OCI-LY3 (cell line): ENCODE measurements around the gene L2HGDH.

Experiments
- H2AFZ ChIP-seq: fragments of 200-600, 300-600 bp; shearing (Covaris generic); 2 replicates; pipeline ENCODE4 v1.6.0; 2014; ENCODE audit warnings: antibody characterized with exemption, low read depth, low read length
- H3K27ac ChIP-seq: fragments of 200-600, 300-600 bp; sonication (generic); 2 replicates; pipeline ENCODE4 v1.5.1; 2014; ENCODE audit warnings: mild to moderate bottlenecking, low read length, moderate library complexity, mixed read lengths
- H3K27me3 ChIP-seq: fragments of 200-600, 300-600 bp; sonication (generic); 2 replicates; pipeline ENCODE4 v1.6.1; 2014; ENCODE audit warnings: low read depth, low read length, mixed read lengths
- H3K36me3 ChIP-seq: fragments of 200-600, 300-600 bp; sonication (generic); replicated peaks from 2 replicates; pipeline ENCODE3; 2014; ENCODE audit warnings: low read depth, low read length, mixed read lengths
- H3K4me1 ChIP-seq: fragments of 300-600, 200-600 bp; sonication (generic); 2 replicates; pipeline ENCODE4 v1.6.1; 2014; ENCODE audit warnings: low read length, mixed read lengths
- H3K4me2 ChIP-seq: fragments of 200-600, 300-600 bp; sonication (generic); 2 replicates; pipeline ENCODE4 v1.6.1; 2014; ENCODE audit warnings: low read length, mixed read lengths
- H3K4me3 ChIP-seq: fragments of 300-600, 200-600 bp; sonication (generic); 2 replicates; pipeline ENCODE4 v1.5.1; 2014; ENCODE audit warnings: antibody characterized with exemption, mild to moderate bottlenecking, low read length, moderate library complexity
- H3K79me2 ChIP-seq: fragments of 300-600, 200-600 bp; shearing (Covaris generic); 2 replicates; pipeline ENCODE4 v1.6.1; 2014; ENCODE audit warnings: mild to moderate bottlenecking, low read length, mixed read lengths
- H3K9ac ChIP-seq: fragments of 300-600, 200-600 bp; shearing (Covaris generic); 2 replicates; pipeline ENCODE4 v1.6.0; 2014; ENCODE audit warnings: mild to moderate bottlenecking, low read length, moderate library complexity
- H3K9me3 ChIP-seq: fragments of 200-600, 300-600 bp; shearing (Covaris generic); 2 replicates; pipeline ENCODE4 v1.6.1; 2014; ENCODE audit warnings: low read length, mixed read lengths; ENCODE audit not compliant: insufficient read depth
- H4K20me1 ChIP-seq: fragments of 200-600, 300-600 bp; sonication (generic); 2 replicates; pipeline ENCODE4 v1.6.1; 2016; ENCODE audit warnings: low read length, mixed read lengths; ENCODE audit not compliant: insufficient read depth
- EZH2phosphoT487 ChIP-seq: fragments of 200-600 bp; shearing (Covaris generic); IDR thresholded peaks from 2 replicates; pipeline ENCODE4 v1.6.1; 2018; ENCODE audit warnings: antibody characterized with exemption, mixed run types, low read depth
- TF ChIP-seq, protein P1 (sequence below): fragments of 200-600, 300-600 bp; sonication (generic); IDR thresholded peaks from 2 replicates; pipeline ENCODE4 v1.5.1; 2014; ENCODE audit warnings: antibody characterized with exemption, low read length, low read depth

L2HGDH gene

DNA sequence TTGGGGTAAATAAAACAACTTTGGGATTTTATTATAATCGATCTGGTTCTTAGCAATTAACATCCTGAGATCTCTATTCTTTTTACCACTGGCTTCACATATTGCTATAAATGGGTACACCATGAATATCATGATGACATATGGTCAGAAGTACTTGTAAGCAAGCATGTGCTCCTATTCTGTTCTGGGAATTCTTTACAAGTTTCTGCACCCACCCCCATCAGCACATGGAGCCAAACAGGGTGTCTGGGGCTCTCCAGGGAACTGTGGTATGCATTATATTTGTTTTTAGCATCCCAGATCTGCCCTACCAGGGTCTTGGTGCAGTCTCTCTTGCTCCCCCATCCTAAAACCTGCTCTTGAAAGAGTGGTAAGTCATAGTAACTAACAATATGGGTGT is 31.4 kb upstream of the L2HGDH start:
- TF ChIP-seq, protein P1, sequence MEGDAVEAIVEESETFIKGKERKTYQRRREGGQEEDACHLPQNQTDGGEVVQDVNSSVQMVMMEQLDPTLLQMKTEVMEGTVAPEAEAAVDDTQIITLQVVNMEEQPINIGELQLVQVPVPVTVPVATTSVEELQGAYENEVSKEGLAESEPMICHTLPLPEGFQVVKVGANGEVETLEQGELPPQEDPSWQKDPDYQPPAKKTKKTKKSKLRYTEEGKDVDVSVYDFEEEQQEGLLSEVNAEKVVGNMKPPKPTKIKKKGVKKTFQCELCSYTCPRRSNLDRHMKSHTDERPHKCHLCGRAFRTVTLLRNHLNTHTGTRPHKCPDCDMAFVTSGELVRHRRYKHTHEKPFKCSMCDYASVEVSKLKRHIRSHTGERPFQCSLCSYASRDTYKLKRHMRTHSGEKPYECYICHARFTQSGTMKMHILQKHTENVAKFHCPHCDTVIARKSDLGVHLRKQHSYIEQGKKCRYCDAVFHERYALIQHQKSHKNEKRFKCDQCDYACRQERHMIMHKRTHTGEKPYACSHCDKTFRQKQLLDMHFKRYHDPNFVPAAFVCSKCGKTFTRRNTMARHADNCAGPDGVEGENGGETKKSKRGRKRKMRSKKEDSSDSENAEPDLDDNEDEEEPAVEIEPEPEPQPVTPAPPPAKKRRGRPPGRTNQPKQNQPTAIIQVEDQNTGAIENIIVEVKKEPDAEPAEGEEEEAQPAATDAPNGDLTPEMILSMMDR: no peak
- TF ChIP-seq EZH2phosphoT487: no peak
- Histone ChIP-seq H3K79me2 (no peaks in the 10 kb centered on the region), H3K9ac (no peak overlapping the region), H2AFZ (no peak overlapping the region), H3K36me3 (no peaks in the 10 kb centered on the region), H4K20me1 (no peaks in the 10 kb centered on the region), H3K9me3 (no peaks in the 10 kb centered on the region), H3K4me1 (peaks cover 28% of the 10 kb centered on the region), H3K4me3 (peak overlapping the region; percentile 28; the same call in 1 of the 2 replicates), H3K27me3 (no peaks in the 10 kb centered on the region), H3K4me2 (peak overlapping the region; percentile 85), H3K27ac (no peak overlapping the region)

- H3K27ac ChIP-seq: no peak overlapping the region
- TF ChIP-seq, protein P1: peak; percentile 63
- no peak for TF ChIP-seq EZH2phosphoT487
- no peak overlapping the region; the same call in 1 of the 2 replicates for H3K4me3 ChIP-seq
- peak overlapping the region; percentile 21 for H3K4me2 ChIP-seq
- H3K9ac ChIP-seq: no peak overlapping the region
- no peaks in the 10 kb centered on the region for H4K20me1 ChIP-seq
- H3K4me1 ChIP-seq: peaks cover 28% of the 10 kb centered on the region
- H3K9me3 ChIP-seq: no peaks in the 10 kb centered on the region
- H3K27me3 ChIP-seq: no peaks in the 10 kb centered on the region
- H3K79me2 ChIP-seq: no peaks in the 10 kb centered on the region
- no peak overlapping the region for H2AFZ ChIP-seq
- H3K36me3 ChIP-seq: no peaks in the 10 kb centered on the region
These were observed 30.4 kb upstream of the L2HGDH start for GRCh38 chr14:50342221-50343078.

DNA sequence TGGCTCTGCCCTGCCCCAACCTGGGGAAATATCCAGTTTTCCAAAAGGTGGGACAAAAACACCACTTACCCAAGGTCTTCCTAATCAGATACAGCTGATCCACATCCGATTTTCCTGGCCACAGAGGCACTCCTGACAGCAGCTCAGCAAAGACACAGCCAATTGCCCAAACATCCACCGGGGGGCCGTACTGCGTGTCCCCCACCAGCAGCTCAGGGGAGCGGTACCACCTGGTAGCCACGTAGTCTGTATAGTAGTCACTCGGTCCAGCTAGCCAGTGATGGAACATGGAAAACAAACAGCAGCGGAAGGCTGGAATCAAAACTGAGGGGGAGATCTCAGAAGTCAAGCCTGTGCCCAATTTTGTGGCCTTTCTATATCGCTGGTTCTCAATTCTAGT is 28.9 kb upstream of the L2HGDH start:
- H4K20me1 ChIP-seq: no peaks in the 10 kb centered on the region
- no peak overlapping the region for H3K4me2 ChIP-seq
- no peaks in the 10 kb centered on the region for H3K36me3 ChIP-seq
- no peaks in the 10 kb centered on the region for H3K79me2 ChIP-seq
- H3K4me1 ChIP-seq: peaks cover 28% of the 10 kb centered on the region
- no peak overlapping the region for H2AFZ ChIP-seq
- H3K27me3 ChIP-seq: no peaks in the 10 kb centered on the region
- TF ChIP-seq, protein P1: peak; percentile 48
- TF ChIP-seq EZH2phosphoT487: no peak
- H3K4me3 ChIP-seq: no peak overlapping the region
- H3K27ac ChIP-seq: no peak overlapping the region
- H3K9ac ChIP-seq: no peak overlapping the region
- H3K9me3 ChIP-seq: no peaks in the 10 kb centered on the region

- TF ChIP-seq, protein P1: no peak
- TF ChIP-seq EZH2phosphoT487: no peak
These were observed 28.0 kb upstream of the L2HGDH start for GRCh38 chr14:50340045-50340444.

More at GRCh38 chr14:50340045-50340444, 28.0 kb upstream of the L2HGDH start:
- Histone ChIP-seq H3K4me2 (no peak overlapping the region), H3K79me2 (no peaks in the 10 kb centered on the region), H3K9ac (no peak overlapping the region), H2AFZ (no peak overlapping the region), H3K27ac (no peak overlapping the region), H3K4me1 (peaks cover 28% of the 10 kb centered on the region), H3K27me3 (no peaks in the 10 kb centered on the region), H3K36me3 (no peaks in the 10 kb centered on the region), H3K4me3 (no peak overlapping the region), H3K9me3 (no peaks in the 10 kb centered on the region), H4K20me1 (no peaks in the 10 kb centered on the region)
